NCI-H2196 (cell line): Measurements from ENCODE around the gene MLX.
A peak's percentile ranks its signal among the peaks of the same experiment; 100 is the strongest.

Experiments used
- DNase-seq: peaks from one replicate; lab custom pipeline; 2025; ENCODE audit not compliant: unreplicated experiment; lab: John Stamatoyannopoulos, UW

MLX gene

GRCh38 chr17:42566883-42567573 lies at the start of gene MLX:
MLX (plus strand) TSS chr17:42567100; CDS start chr17:42567125, 25 bp downstream.
- DNase-seq: peak; percentile 89

GRCh38 chr17:42517516-42517915 lies 49.4 kb upstream of the MLX start:
- DNase-seq: peak; percentile 57

GRCh38 chr17:42518046-42518754 lies 48.7 kb upstream of the MLX start:
- DNase-seq: peak; percentile 18

GRCh38 chr17:42518755-42519545 lies 48.0 kb upstream of the MLX start:
- DNase-seq: peak; percentile 1

- no peak for DNase-seq
These were observed 47.1 kb upstream of the MLX start for GRCh38 chr17:42519546-42520491.

GRCh38 chr17:42520540-42520951 lies 46.4 kb upstream of the MLX start:
- DNase-seq: no peak

GRCh38 chr17:42521036-42521435 lies 45.9 kb upstream of the MLX start:
- no peak for DNase-seq

GRCh38 chr17:42521666-42522262 lies 45.1 kb upstream of the MLX start:
- no peak for DNase-seq

GRCh38 chr17:42522263-42522790 lies 44.6 kb upstream of the MLX start:
- no peak for DNase-seq

- DNase-seq: no peak
These were observed 44.1 kb upstream of the MLX start for GRCh38 chr17:42522798-42523278.

GRCh38 chr17:42525221-42525620 lies 41.7 kb upstream of the MLX start:
- no peak for DNase-seq

GRCh38 chr17:42526031-42526444 lies 40.9 kb upstream of the MLX start:
- no peak for DNase-seq

GRCh38 chr17:42527932-42528331 lies 39.0 kb upstream of the MLX start:
- no peak for DNase-seq

- DNase-seq: no peak
These were observed 37.8 kb upstream of the MLX start for GRCh38 chr17:42529061-42529460.

- DNase-seq: no peak
These were observed 35.9 kb upstream of the MLX start for GRCh38 chr17:42530952-42531454.

GRCh38 chr17:42531455-42532354 lies 35.2 kb upstream of the MLX start:
- peak; percentile 34 for DNase-seq

- no peak for DNase-seq
These were observed 31.5 kb upstream of the MLX start for GRCh38 chr17:42535155-42536047.

- peak; percentile 85 for DNase-seq
These were observed 30.9 kb upstream of the MLX start, which contains the start of gene NAGLU for GRCh38 chr17:42536048-42536371. NAGLU (plus strand) TSS chr17:42536241; CDS start chr17:42536273, 32 bp downstream.
